ENCODE measurements around the gene IRF3.
"Not testable (repeated sequence)": the region's sequence is repeated elsewhere in the genome, so short reads cannot be mapped to it uniquely, and the experiment has no call there.

IRF3 gene

GRCh38 chr19:49640113-49640898 is 25.4 kb downstream of the IRF3 start, which contains the start of gene RRAS:
Gene RRAS (minus strand): TSS chr19:49640143. CDS start chr19:49640098, 45 bp downstream.
- peak within 1 kb of the TSS; percentile 99 for H3K4me3 Mint-ChIP-seq
- H3K27ac Mint-ChIP-seq, result peak within 1 kb of the TSS; percentile 100
- peaks cover 70% of the 10 kb centered on the region for H3K4me1 Mint-ChIP-seq (ENCODE audit: low read depth)
- H3K27me3 Mint-ChIP-seq, result peaks cover 3% of the 10 kb centered on the region
- peaks cover 53% of the 10 kb centered on the region for H3K36me3 Mint-ChIP-seq (ENCODE audit: low read depth)
- H3K9me3 Mint-ChIP-seq, result no peaks in the 10 kb centered on the region
- intact Hi-C loops (cut with micrococcal nuclease), result loop anchor here (1.0 to 5.0 kb wide), 6 partner anchors 24 to 188 kb away; partner anchors contain the start of genes ALDH16A1, BCL2L12, FUZ and IRF3

GRCh38 chr19:49639401-49640112 is 26.1 kb downstream of the IRF3 start:
- Mint-ChIP-seq H3K27me3 (peaks cover 3% of the 10 kb centered on the region), H3K27ac (peak overlapping the region; percentile 100), H3K36me3 (ENCODE audit: low read depth) (peaks cover 52% of the 10 kb centered on the region), H3K9me3 (no peaks in the 10 kb centered on the region), H3K4me3 (peak overlapping the region; percentile 99), H3K4me1 (ENCODE audit: low read depth) (peaks cover 66% of the 10 kb centered on the region)
- intact Hi-C loops (cut with micrococcal nuclease), result loop anchor here (1.0 to 5.0 kb wide), 6 partner anchors 25 to 187 kb away; partner anchors contain the start of genes ALDH16A1, BCL2L12, FUZ and IRF3

- peaks cover 55% of the 10 kb centered on the region for H3K4me1 Mint-ChIP-seq (ENCODE audit: low read depth)
- peak overlapping the region; percentile 100 for H3K27ac Mint-ChIP-seq
- peak overlapping the region; percentile 99 for H3K4me3 Mint-ChIP-seq
- peaks cover 3% of the 10 kb centered on the region for H3K27me3 Mint-ChIP-seq
- intact Hi-C loops (cut with micrococcal nuclease), result no loop called here
- H3K36me3 Mint-ChIP-seq (ENCODE audit: low read depth), result peaks cover 48% of the 10 kb centered on the region
- no peaks in the 10 kb centered on the region for H3K9me3 Mint-ChIP-seq
Observed at GRCh38 chr19:49637821-49638738, 27.6 kb downstream of the IRF3 start.

- H3K27ac Mint-ChIP-seq, result peak overlapping the region; percentile 100
- H3K27me3 Mint-ChIP-seq, result peaks cover 4% of the 10 kb centered on the region
- H3K36me3 Mint-ChIP-seq (ENCODE audit: low read depth), result peaks cover 41% of the 10 kb centered on the region
- intact Hi-C loops (cut with micrococcal nuclease), result no loop called here
- H3K9me3 Mint-ChIP-seq, result no peaks in the 10 kb centered on the region
- peaks cover 48% of the 10 kb centered on the region for H3K4me1 Mint-ChIP-seq (ENCODE audit: low read depth)
- H3K4me3 Mint-ChIP-seq, result no peak overlapping the region
Observed at GRCh38 chr19:49636233-49636932, 29.3 kb downstream of the IRF3 start.

DNA sequence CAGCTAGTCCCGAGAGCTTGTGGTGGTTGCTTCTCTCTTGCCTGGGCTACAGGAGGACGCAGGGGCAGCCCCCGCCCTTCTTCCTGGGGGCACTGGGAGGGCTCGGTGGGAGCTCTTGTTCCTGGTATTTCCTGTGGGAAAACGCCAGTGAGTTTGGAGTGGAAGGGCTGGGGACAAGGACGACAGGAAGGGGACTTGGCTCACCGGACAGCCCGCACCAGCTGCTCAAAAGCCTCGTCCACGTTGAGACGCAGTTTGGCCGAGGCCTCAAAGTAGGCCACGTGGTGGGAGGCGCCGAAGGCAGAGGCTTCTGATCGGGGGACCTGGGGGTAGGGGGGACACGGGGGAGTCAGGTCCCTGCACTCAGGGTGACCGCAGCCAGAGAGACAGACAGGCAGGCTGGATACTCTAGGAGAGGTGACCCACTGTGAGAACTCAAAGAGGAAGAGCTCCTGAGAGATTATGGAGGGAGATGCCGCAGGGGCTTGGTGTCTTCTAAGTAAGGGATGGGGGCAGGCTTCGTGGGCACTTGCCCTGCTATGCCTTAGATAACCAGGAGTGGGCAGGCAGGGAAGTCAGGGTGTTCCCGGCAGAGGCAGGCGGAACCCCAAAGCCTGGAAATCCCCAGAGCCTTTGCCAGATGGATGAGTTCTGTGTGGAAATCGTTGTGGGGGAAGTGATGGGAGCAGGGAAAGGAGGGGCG is 30.0 kb downstream of the IRF3 start:
- Mint-ChIP-seq H3K4me3 (no peak overlapping the region), H3K27ac (peak overlapping the region; percentile 100), H3K36me3 (ENCODE audit: low read depth) (peaks cover 36% of the 10 kb centered on the region), H3K27me3 (peaks cover 4% of the 10 kb centered on the region), H3K4me1 (ENCODE audit: low read depth) (peaks cover 43% of the 10 kb centered on the region), H3K9me3 (no peaks in the 10 kb centered on the region)
- intact Hi-C loops (cut with micrococcal nuclease), result no loop called here

DNA sequence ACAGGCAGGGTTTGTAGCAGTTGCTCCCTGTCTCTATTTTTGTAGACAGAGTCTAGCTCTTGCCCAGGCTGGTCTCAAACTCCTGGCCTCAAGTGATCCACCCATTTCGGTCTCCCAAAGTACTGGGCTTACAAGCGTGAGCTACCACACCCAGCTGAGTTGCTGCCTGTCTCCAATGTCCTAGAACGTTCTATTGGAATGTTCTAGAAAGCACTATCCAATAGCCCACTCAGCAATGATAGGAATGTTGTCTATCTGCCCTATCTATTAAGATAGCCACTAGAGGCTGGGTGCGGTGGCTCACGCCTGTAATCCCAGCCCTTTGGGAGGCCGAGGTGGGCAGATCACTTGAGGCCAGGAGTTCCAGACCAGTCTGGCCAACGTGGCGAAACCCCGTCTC is 32.4 kb downstream of the IRF3 start:
- intact Hi-C loops (cut with micrococcal nuclease); H3K27ac Mint-ChIP-seq; H3K9me3 Mint-ChIP-seq; H3K4me3 Mint-ChIP-seq; H3K27me3 Mint-ChIP-seq: not testable (repeated sequence)
- Mint-ChIP-seq H3K36me3 (ENCODE audit: low read depth) (peaks cover 44% of the 10 kb centered on the region), H3K4me1 (ENCODE audit: low read depth) (peaks cover 27% of the 10 kb centered on the region)

DNA sequence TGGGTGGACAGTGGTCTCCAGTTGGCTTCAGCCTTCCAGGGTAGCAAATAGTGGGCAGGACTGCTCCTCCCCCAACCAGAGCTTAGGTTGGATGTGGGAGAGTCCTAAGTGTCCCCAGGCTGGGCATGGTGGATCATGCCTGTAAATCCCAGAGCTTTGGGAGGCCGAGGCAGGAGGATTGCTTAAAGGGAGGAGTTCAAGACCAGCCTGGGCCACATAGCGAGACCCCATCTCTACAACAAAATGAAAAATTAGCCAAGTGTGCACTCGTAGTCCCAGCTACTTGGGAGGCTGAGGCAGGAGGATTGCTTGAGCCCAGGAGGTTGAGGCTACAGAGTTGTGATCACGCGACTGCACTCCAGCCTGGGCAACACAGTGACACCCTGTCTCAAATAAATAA is 33.1 kb downstream of the IRF3 start:
- Mint-ChIP-seq H3K27me3 (peaks cover 4% of the 10 kb centered on the region), H3K36me3 (ENCODE audit: low read depth) (peaks cover 51% of the 10 kb centered on the region), H3K9me3 (no peaks in the 10 kb centered on the region), H3K4me3 (no peak overlapping the region), H3K4me1 (ENCODE audit: low read depth) (peaks cover 20% of the 10 kb centered on the region), H3K27ac (no peak overlapping the region)
- intact Hi-C loops (cut with micrococcal nuclease), result no loop called here

DNA sequence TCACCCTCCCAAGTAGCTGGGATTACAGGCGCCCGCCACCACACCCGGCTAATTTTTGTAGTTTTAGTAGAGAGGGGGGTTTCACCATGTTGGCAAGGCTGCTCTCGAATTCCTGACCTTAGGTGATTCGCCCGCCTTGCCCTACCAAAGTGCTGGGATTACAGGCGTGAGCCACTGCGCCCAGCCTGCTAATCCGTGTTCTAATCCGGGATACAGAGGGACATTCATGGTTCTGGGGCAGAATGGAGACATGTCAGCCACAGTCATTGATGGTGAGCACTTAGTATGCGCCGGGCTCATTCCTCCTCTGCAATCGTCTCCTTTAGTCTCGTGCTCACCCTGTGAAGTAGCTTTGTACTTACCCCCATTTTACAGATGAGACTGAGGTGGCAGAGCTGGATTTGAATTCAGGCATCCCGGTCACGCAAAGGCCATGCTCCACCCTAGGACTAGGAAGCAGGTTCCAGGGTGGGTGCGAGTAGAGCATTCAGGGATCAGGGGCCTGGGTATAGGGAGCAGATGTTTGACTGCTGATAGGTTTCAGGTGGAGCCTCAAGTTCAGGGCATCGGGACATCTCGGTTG is 34.0 kb downstream of the IRF3 start:
- Mint-ChIP-seq H3K4me1 (ENCODE audit: low read depth) (peaks cover 15% of the 10 kb centered on the region), H3K27ac (no peak overlapping the region), H3K4me3 (no peak overlapping the region), H3K36me3 (ENCODE audit: low read depth) (peaks cover 56% of the 10 kb centered on the region), H3K27me3 (peaks cover 4% of the 10 kb centered on the region), H3K9me3 (no peaks in the 10 kb centered on the region)
- intact Hi-C loops (cut with micrococcal nuclease), result no loop called here

DNA sequence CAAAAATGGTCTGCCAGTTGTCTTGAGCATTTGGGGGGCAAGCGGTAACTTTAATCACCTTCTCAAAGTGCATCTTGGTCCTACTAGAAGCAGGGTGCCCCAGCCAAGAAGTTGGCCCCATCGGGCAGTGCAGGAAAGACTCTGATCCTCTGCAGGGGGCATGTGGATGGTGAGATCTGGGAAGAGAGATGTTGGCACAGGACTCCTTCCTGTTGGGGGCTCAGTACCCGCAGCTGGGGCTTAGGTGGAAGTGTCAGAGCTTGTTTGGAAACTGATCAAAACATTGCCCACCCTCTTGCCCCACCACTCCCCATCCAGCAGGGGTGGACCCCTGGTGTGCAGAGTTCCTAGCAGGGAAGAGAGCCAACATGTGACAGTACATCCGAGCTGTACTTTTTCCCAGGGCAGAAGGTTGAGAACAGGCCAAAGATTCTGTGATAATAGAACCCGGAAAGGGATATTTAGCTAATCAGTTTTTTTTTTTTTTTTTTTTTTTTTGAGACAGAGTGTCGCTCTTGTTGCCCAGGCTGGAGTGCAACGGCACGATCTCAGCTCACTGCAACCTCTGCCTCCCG is 34.6 kb downstream of the IRF3 start:
- peaks cover 56% of the 10 kb centered on the region for H3K36me3 Mint-ChIP-seq (ENCODE audit: low read depth)
- peaks cover 9% of the 10 kb centered on the region for H3K4me1 Mint-ChIP-seq (ENCODE audit: low read depth)
- H3K27me3 Mint-ChIP-seq, result peaks cover 4% of the 10 kb centered on the region
- no peak overlapping the region for H3K4me3 Mint-ChIP-seq
- no peaks in the 10 kb centered on the region for H3K9me3 Mint-ChIP-seq
- H3K27ac Mint-ChIP-seq, result no peak overlapping the region
- intact Hi-C loops (cut with micrococcal nuclease), result no loop called here

DNA sequence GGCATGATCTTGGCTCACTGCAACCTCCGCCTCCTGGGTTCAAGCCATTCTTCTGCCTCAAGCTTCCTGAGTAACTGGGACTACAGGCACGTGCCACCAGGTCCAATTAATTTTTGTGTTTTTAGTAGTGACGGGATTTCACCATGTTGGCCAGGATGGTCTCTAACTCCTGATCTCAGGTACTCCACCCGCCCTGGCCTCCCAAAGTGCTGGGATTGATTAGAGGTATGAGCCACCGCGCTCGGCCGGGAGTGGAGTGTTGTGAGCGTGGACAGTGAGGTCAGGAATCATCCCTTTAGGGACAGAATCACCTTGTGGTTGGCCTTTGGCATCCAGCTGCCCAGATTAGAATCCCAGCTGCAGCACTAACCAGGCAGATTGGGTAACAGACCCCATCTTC is 36.0 kb downstream of the IRF3 start:
- peaks cover 55% of the 10 kb centered on the region for H3K36me3 Mint-ChIP-seq (ENCODE audit: low read depth)
- no peak overlapping the region for H3K4me3 Mint-ChIP-seq
- no peaks in the 10 kb centered on the region for H3K4me1 Mint-ChIP-seq (ENCODE audit: low read depth)
- intact Hi-C loops (cut with micrococcal nuclease), result no loop called here
- no peaks in the 10 kb centered on the region for H3K9me3 Mint-ChIP-seq
- peaks cover 1% of the 10 kb centered on the region for H3K27me3 Mint-ChIP-seq
- no peak overlapping the region for H3K27ac Mint-ChIP-seq

- intact Hi-C loops (cut with micrococcal nuclease), result no loop called here
- Mint-ChIP-seq H3K4me3 (no peak overlapping the region), H3K4me1 (ENCODE audit: low read depth) (no peaks in the 10 kb centered on the region), H3K9me3 (no peaks in the 10 kb centered on the region), H3K36me3 (ENCODE audit: low read depth) (peaks cover 89% of the 10 kb centered on the region), H3K27me3 (no peaks in the 10 kb centered on the region), H3K27ac (no peak overlapping the region)
Observed at GRCh38 chr19:49626226-49626625, 39.4 kb downstream of the IRF3 start.

Data from dendritic cell treated with granulocyte-macrophage colony-stimulating factor and Interleukin-4, amounts not matched to agents 40 ng/mL and 50 ng/mL, for 4 days (primary cell).